Kidney (tissue), 14 donors: Measurements from ENCODE around the gene PGC. TPM values are rescaled to one million over a fixed set of nuclear protein-coding genes. Genes with fewer than 3 reads are reported as not detected.

Experiments used
- DNase-seq, 5 donors: peaks; one replicate each; pipeline ENCODE4 v3.0.0-alpha.2; 2013 to 2020
- FAIRE-seq: peaks from 2 replicates; lab custom pipeline; 2012; peaks lifted over from hg19 to GRCh38; lab: Jason Lieb, UNC
- H3K27ac ChIP-seq, 2 donors: one replicate each; pipeline ENCODE4 v1.7.0; 2013; ENCODE audit warnings: low read depth in 2 of 2, low read length in 2 of 2, inconsistent platforms in 1 of 2
- H3K27me3 ChIP-seq: one replicate; pipeline ENCODE4 v1.7.1; 2013; ENCODE audit warnings: low read length, inconsistent platforms; ENCODE audit not compliant: control insufficient read depth, insufficient read depth
- H3K36me3 ChIP-seq, 3 donors: one replicate each; pipeline versions ENCODE4 v1.7.0 to v1.7.1; 2013; ENCODE audit warnings: low read length in 3 of 3, control low read depth in 1 of 3, inconsistent platforms in 1 of 3; ENCODE audit not compliant: insufficient read depth in 3 of 3, control insufficient read depth in 2 of 3
- H3K4me1 ChIP-seq, 3 donors: one replicate each; pipeline versions ENCODE4 v1.7.0 to v1.7.1; 2013; ENCODE audit warnings: low read length in 3 of 3, inconsistent platforms in 1 of 3, low read depth in 1 of 3; ENCODE audit not compliant: control insufficient read depth in 2 of 3, insufficient read depth in 2 of 3
- H3K4me3 ChIP-seq, 3 donors: one replicate each; pipeline versions ENCODE4 v1.7.0 to v1.8.1; 2013; ENCODE audit warnings: low read length in 3 of 3, control low read depth in 1 of 3, inconsistent platforms in 1 of 3
- H3K9ac ChIP-seq, 3 donors: one replicate each; pipeline versions ENCODE4 v1.7.0 to v1.7.1; 2013; ENCODE audit warnings: low read length in 3 of 3, control low read depth in 1 of 3, inconsistent platforms in 1 of 3
- H3K9me3 ChIP-seq, 3 donors: one replicate each; pipeline versions ENCODE4 v1.7.0 to v1.7.1; 2013; ENCODE audit warnings: low read length in 3 of 3, control low read depth in 1 of 3, inconsistent platforms in 1 of 3; ENCODE audit not compliant: control insufficient read depth in 2 of 3, insufficient read depth in 1 of 3
- CTCF ChIP-seq: IDR thresholded peaks from 3 replicates; pipeline ENCODE4 v1.5.1; 2012; ENCODE audit warnings: mild to moderate bottlenecking, moderate library complexity, borderline replicate concordance; ENCODE audit not compliant: insufficient read depth; ENCODE audit errors: extremely low read depth
- intact Hi-C: fragments of 100-400 bp; cut with DNase I; formaldehyde crosslinking; loops from one replicate; pipeline ENCODE4 v1.11.1; 2022
- polyA plus RNA-seq: library from polyadenylated mRNA; stranded (reverse); fragments of 350-450 nt; fragmentation: Illumina TruSeq; extraction: RNeasy Lipid Tissue Mini Kit (QIAGEN cat#74804); gene quantifications from one replicate; pipeline ENCODE4 v1.2.3, GENCODE V29; 2014; ENCODE audit warnings: low read depth, low replicate concordance; ENCODE audit not compliant: insufficient read depth
- total RNA-seq: library from RNA; stranded (reverse); fragmentation: NEBNext Ultra II Directional; extraction: Animal tissue kit (Norgen Biotek cat#: 25700); gene quantifications from one replicate; pipeline ENCODE4 v1.2.1, GENCODE V29; 2021
- donor health status: control.
- donor health status: control.
- donor health status: control.
- donor health status: control.
- donor health status: control.
- donor health status: DM: yes; HTN: yes; CAD: no.
- donor health status: Normal renal cell carcinoma (clear cell type).

PGC gene
- total and polyA plus RNA-seq, 2 donors from 2014 or later: 0.39 TPM; not detected in 1

- Histone ChIP-seq H3K4me3 (no peak overlapping the region), H3K27me3 (no peaks in the 10 kb centered on the region), H3K9me3 (no peaks in the 10 kb centered on the region), H3K4me1 (peaks cover 0 to 18% (median 11%) of the 10 kb centered on the region in 3 donors), H3K9ac (peak overlapping the region in 1 of 3 donors; percentile 15), H3K27ac (peak overlapping the region; percentile 41 to 57), H3K36me3 (no peaks in the 10 kb centered on the region)
- TF ChIP-seq CTCF: no peak
- intact Hi-C loops: no loop called here
- FAIRE-seq (no peak), DNase-seq (no peak)
Measured at GRCh38 chr6:41699063-41699462, 48.1 kb downstream of the PGC start.

GRCh38 chr6:41697861-41698781 is 49.1 kb downstream of the PGC start:
- Histone ChIP-seq H3K36me3 (no peaks in the 10 kb centered on the region), H3K9me3 (no peaks in the 10 kb centered on the region), H3K27me3 (no peaks in the 10 kb centered on the region), H3K4me3 (no peak overlapping the region), H3K9ac (peak overlapping the region in 1 of 3 donors; percentile 15), H3K4me1 (peaks cover 0 to 21% (median 11%) of the 10 kb centered on the region in 3 donors), H3K27ac (peak overlapping the region; percentile 41 to 57)
- no peak for TF ChIP-seq CTCF
- FAIRE-seq (no peak), DNase-seq (peak in 2 of 5 donors; percentile 27 to 61)
- intact Hi-C loops: no loop called here

- no peak for TF ChIP-seq CTCF
- Histone ChIP-seq H3K27ac (no peak overlapping the region), H3K4me3 (no peak overlapping the region), H3K4me1 (peaks cover 0 to 20% (median 11%) of the 10 kb centered on the region in 3 donors), H3K27me3 (no peaks in the 10 kb centered on the region), H3K9ac (no peak overlapping the region), H3K9me3 (no peaks in the 10 kb centered on the region), H3K36me3 (no peaks in the 10 kb centered on the region)
- FAIRE-seq (no peak), DNase-seq (peak in 1 of 5 donors; percentile 6)
- intact Hi-C loops: no loop called here
Measured at GRCh38 chr6:41696788-41697187, 50.4 kb downstream of the PGC start.
